Colon (tissue), 2 donors: ENCODE data around the gene SYNGR4.

Experiments
- FAIRE-seq: peaks from 2 replicates; lab custom pipeline; 2012; peaks lifted over from hg19 to GRCh38; lab: Jason Lieb, UNC
- donor health status: control.
- donor health status: control.

Gene SYNGR4

DNA sequence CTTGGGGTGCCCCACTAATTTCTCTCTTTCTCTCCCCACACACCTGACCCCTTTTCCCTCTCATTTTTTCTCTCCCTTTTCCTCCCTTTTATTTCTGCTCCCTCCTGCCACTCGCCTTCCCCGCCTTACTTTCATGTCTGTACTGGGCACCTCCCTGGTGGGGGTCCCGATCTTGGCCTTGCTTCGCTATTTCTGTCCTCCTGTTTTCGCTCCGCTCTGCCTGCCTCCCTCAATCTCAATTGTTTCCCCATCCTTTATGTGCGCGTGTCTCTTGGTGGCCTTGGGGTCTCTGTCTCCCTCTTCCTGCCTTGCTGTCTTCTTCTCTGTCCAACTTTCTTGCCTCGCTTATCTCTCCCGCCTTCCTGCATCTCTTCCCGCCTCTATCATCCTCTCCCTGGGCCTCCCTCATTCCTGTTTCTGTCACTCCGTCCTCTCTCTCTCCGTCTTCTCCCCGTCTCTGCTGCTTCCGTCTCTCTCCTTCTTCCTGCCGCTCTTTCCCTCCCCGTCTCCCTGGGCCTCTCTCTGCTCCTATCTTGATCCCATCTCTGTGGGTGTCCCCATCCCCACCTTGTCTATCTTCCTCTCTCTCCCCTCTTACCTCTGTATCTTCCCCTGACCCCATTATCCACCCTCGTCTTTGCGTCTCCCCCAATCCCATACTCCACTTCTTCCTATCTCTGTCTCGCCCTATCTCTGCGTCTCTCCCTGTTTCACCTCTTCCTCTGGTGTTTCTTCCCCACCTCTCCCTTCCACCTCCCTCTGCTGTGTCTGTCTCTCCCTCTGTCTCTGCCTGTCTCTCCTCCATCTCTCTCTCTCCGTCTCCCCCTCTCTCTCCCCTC, 33.3 kb downstream of the SYNGR4 start:
- no peak for FAIRE-seq

DNA sequence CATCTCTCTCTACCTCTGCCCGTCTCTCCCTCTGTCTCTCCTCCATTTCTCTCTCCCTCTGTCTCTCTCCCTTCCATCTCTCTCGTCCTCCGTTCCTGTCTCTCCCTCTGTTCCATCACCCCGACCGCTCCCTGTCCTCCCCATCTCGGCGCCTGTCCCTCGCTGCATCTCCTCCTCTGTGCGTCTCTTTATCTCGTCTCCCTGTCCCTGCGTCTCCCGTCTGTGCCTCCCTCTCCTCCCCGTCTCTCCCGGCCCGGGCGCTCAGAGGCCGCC, 33.9 kb downstream of the SYNGR4 start:
- FAIRE-seq, result no peak

DNA sequence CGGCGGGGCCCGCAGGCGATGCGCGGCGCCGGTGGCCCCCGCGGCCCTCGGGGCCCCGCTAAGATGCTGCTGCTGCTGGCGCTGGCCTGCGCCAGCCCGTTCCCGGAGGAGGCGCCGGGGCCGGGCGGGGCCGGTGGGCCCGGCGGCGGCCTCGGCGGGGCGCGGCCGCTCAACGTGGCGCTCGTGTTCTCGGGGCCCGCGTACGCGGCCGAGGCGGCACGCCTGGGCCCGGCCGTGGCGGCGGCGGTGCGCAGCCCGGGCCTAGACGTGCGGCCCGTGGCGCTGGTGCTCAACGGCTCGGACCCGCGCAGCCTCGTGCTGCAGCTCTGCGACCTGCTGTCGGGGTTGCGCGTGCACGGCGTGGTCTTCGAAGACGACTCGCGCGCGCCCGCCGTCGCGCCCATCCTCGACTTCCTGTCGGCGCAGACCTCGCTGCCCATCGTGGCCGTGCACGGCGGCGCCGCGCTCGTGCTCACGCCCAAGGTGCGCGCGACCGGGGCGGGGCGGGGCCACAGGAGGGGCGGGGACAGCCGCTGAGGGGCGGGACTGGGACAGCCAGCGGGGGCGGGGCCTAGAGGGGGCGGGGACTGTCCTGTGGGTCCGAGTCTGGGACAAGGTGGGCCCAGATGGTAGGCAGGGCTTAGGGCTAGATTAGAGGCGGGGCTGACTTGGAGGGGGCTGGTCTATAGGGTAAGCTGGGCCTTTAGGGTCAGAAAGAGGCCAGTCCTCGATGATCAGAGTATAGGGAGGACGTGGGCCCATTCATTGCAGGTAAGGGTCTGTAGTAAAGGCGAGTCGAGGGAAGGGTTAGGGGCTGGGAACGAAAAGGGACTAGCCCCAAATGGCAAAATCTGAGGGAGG, 34.4 kb downstream of the SYNGR4 start:
- no peak for FAIRE-seq

DNA sequence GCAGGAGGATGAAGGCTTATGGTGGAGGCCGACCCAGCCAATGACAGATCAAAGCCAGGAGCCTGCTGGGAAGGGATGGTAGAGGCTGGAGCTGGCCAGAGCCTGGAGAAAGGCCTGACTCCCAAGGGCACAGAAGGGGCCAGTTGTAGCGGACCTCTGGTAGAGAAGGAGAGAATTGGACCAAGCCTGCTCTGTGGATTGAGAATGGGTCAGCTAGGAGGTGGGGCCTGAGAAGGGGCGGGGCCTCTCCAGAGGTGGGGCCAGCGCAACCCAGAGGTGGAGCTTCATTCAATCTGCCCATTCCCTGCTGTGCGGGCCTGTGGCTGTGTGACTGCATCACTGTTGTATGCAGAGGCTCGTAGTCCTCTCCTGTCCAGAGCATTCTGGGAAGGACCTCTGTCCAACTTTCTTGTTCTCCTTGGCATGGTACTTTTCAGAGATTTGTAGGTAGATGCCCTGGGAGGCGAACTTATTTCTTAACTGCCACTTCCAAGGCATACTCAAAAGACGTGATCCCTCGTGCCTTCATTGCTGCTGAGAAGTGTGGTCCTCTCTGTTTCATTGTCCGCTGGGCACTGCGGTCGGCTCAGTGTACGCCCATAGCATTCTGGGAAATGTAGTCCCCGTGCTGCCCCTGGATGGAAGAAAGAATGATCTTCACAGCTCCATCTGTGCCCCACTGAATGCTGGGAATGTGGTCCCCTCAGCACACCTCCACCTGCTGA, 36.0 kb downstream of the SYNGR4 start:
- no peak for FAIRE-seq

DNA sequence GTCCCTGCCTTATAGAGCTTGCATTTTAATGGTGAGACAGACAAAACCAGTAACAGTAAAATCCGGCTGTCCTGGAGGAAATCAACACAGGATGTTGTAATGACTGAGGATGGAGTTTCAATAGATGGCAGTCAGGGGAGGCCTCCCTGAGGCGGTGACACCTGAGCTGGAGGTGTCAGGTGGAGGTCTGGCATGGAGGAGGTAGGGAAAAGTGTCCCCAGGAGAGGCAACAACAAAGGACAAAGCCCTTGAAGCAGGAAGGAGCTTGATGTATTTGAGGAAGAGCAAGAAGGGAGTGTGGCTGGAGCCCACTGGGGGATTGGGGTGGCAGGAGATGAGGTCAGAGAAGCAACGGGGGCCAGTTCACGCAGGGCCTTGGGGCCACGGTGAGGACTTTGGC, 37.1 kb downstream of the SYNGR4 start:
- FAIRE-seq, result no peak

DNA sequence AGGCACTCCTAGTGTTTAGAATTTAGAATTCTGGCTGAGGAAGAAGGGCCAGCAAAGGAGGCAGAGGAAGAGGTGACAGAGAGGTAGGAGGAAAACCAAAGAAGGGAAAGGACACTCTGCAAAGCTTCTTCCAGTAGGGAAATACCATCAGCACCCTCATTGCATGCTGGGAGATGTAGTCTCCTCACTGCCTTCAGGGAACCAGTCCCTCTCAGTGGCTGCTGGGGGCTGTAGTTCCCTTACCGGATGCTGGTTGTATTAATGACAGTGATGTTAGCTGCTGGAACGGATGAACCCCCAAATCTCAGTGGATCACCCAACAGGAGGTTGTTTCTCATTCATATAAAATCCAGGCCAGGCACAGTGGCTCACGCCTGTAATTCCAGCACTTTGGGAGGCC, 39.4 kb downstream of the SYNGR4 start:
- FAIRE-seq, result no peak

DNA sequence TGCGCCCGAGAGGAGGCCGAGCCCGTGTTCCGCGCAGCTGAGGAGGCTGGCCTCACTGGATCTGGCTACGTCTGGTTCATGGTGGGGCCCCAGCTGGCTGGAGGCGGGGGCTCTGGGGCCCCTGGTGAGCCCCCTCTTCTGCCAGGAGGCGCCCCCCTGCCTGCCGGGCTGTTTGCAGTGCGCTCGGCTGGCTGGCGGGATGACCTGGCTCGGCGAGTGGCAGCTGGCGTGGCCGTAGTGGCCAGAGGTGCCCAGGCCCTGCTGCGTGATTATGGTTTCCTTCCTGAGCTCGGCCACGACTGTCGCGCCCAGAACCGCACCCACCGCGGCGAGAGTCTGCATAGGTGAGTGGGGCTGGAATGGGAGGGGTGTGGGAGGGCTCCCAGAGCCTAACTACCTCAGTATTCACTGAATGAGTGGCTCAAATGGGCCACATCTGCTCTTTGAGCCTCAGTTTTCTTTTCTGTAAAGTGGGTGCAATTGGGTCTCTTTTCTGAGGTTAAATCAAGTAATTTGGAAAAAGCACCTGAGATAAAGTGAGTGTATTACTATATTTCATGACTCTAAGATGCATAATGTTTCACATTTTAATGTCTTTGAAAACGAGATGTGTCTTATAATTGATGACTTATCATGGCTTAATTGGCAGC, 41.0 kb downstream of the SYNGR4 start:
- no peak for FAIRE-seq

DNA sequence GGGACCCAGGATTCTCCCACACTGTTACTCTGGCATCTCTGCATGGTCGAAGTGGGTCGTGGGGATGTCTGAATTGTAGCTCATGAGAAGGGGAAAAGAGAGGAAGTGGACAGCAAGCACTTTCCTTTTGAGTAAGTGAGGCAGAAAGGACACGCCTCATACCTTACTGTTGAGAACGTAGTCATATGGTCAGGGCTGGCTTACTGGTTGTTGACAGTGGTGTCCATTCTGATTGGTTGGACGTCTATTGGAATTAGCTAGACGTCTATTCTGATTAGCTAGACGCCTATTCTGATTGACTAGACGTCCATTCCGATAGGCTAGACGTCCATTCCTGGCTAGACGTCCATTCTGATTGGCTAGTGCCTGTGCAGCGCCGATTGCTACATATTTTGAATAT, 41.7 kb downstream of the SYNGR4 start:
- FAIRE-seq, result no peak

DNA sequence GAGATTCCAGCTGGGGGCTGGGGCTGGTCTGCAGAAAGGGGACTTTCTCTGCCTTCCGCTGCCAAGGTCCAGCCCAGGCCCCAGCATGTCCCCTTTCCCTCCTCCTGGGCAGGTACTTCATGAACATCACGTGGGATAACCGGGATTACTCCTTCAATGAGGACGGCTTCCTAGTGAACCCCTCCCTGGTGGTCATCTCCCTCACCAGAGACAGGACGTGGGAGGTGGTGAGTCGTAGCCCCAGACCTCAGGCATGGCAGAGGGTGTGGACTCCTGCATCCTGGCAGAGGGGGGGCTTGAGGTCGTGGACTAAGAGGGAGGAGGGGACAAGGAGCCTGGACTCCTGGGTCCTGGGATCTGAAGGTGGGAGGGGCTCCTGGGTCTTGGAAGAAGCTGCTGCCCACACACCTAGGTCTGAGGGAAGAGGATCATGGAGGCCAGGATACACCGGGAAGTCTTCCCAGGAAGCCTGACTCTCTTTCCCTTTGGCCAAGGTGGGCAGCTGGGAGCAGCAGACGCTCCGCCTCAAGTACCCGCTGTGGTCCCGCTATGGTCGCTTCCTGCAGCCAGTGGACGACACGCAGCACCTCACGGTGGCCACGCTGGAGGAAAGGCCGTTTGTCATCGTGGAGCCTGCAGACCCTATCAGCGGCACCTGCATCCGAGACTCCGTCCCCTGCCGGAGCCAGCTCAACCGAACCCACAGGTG, 49.9 kb downstream of the SYNGR4 start:
- no peak for FAIRE-seq

DNA sequence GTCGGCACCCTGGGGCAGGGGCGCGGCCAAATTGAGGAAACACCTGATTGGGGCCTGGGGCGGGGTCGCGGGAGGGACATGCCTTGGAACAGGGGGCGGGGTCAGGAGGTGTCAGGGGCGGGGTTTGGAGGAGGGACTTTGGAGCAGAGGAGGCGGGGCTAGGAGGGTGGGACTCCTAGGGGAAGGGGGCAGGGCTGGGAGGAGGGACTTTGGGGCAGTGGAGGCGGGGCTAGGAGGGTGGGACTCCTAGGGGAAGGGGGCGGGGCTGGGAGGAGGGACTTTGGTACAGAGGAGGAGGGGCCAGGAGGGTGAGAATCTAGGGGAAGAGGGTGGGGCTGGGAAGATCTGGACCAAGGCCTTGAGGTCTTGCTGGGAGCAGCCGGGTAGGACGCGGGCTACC, 51.2 kb downstream of the SYNGR4 start:
- no peak for FAIRE-seq

DNA sequence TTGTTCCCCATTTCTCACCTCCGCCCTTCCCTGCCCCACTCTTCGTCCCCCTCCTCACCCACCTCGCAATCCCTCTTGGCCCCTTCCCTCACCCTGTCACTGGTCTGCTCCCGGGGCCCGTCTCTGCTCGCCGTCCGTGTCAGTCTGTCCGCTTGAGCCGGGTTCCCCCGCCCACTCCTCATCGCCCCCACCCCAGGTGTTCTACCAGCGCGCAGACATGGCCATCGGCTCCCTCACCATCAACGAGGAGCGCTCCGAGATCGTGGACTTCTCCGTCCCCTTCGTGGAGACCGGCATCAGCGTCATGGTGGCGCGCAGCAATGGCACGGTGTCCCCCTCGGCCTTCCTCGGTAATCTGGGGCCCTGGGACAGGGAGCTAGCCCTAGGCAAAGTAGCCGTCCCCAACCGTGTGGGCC, 51.6 kb downstream of the SYNGR4 start:
- FAIRE-seq, result no peak

DNA sequence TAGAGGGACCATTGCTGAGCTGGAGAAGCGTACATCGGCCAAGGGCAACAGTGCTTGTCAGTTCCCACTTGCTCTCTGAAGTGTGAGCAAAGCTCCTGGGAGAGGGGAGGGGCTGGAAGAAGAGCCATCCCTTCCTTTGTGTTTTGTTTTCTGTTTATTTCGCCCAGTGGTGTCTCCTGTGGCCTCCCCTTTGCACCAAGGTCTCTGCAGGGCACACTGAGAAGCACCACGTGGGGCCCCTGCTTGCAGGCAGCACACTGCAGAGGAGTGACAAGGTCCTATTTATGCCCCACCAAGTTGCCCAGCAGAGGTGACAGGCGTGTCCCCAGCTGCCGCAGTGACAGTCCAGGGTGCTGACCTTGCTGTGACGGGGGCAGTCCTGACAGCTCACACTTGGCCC, 53.3 kb downstream of the SYNGR4 start:
- FAIRE-seq, result no peak

DNA sequence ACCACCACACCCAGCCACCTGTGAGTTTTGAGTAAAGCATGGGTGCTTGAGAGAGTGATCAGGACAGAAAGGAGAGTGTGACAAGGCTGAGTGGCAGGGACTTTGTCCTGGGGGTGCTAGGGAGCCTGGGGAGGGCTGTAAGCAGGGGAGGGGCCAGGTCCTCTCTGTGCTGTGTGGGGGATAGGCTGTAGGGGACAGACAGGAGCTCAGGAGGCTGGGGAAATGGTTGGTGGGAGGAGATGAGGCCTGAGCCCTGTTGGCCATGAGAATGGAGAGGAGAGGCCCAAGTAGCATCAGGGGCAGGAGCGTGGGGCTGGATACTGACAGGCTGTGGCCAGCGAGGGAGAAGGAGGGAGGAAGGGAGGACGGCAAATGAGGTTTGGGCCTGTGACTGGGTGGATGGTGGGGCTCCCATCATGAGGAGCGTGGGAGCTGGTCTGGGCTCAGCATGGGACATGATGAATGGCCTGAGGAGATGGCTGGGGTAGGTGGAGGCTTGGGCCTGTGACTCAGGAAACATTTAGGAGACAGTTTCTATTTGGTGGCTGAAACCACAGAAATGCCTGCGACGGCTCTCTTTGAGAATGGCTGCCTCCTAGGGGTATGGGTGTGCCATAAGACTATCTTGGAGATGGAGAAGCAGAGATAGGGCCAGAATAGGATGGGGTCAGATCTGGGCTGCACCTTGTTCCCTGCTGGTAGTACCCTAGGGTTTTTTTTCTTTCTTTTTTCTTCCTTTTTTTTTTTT, 54.3 kb downstream of the SYNGR4 start:
- FAIRE-seq, result no peak

DNA sequence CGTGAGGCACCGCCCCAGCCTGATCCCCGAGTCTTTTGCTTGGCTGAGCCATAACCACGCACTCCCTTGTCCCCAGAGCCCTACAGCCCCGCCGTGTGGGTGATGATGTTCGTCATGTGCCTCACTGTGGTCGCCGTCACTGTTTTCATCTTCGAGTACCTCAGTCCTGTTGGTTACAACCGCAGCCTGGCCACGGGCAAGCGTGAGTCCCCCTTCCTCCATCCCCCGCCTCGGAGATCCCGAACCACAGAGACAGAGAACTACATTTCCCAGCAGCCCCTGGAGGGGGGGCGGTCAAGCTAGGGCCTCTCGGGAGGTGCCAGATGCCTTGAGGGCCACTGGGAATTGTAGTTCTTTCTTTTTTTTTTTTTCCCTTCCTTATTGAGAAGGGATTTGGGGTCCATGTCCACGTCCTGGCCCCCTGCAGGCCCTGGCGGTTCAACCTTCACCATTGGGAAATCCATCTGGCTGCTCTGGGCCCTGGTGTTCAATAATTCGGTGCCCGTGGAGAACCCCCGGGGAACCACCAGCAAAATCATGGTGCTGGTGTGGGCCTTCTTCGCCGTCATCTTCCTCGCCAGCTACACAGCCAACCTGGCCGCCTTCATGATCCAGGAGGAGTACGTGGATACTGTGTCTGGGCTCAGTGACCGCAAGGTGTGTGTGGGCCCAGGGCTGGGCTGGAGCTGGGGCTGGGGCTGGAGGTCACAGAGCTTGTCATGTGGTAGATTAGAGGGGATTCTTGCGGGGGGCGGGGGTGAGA, 55.2 kb downstream of the SYNGR4 start:
- FAIRE-seq, result no peak

DNA sequence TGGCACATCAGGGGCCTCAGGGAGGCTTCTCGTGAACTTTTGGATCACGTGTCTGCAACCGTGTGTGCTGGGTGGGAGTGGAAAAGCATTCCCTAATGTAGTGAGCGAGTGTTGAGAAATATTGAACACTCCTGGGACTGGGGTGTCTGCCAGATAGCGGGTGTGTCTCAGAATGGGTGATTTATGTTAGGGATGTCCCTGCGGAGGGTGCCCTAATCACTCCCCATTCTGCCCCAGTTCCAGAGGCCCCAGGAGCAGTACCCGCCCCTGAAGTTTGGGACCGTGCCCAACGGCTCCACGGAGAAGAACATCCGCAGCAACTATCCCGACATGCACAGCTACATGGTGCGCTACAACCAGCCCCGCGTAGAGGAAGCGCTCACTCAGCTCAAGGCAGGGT, 57.4 kb downstream of the SYNGR4 start:
- FAIRE-seq, result no peak

DNA sequence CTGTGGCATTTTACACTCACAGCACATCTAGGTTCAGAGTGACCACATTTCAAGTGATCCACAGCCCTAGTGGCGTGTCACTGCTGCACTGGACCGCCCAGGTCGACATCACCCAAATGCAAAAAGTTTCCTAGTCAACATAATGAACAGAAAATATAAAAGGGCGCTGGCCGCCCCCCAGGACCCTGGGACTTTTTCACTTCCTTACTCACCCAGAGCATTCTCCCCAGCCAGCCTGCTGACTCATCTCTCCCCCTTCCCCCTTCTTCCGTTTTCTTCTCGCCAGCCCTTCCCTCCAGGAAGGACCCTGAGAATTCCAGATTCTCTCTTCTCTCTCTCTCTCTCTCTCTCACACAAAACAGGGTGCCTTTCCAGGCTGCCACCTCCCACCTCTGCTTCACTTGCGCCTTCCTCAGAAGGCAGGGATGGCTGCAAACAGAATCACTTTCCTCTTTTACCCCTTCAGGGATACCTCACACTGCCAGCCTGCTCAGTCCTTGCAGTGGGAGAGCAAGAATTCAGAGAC, 60.6 kb downstream of the SYNGR4 start:
- FAIRE-seq, result no peak
